ENCODE measurements around the gene GRK5. TPM values are rescaled to one million over a fixed set of nuclear protein-coding genes. Genes with fewer than 3 reads are reported as not detected.

The GRK5 gene
- polyA plus RNA-seq, 1 donor from 2014 or later, result 34.9 TPM

DNA sequence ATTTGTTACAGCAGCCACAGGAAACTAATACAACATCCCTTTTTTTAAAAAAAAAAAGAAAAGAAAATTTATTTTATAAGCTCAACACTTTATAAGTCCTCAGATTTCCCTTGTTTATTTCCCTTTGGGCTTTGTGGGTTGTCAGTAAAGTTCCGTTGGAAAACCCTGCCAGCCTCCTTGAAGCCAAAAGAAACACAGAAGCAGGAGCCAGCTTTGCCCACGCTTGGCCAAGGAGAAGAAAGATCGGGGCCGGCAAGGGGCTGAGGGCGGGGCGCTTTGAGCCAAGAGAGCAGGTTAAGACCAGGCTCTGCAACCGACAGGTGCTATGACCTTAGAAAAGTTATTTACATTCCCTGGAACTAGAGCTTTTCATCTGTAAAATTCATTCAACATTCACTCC lies 262.5 kb downstream of the GRK5 start:
- Histone ChIP-seq H4K20me1 (ENCODE audit: insufficient read depth) (no peaks in the 10 kb centered on the region), H3K9me3 (ENCODE audit: low read length) (no peaks in the 10 kb centered on the region), H3F3A (ENCODE audit: insufficient read depth, low read length, poor library complexity, severe bottlenecking) (no peaks in the 10 kb centered on the region), H3K9me2 (ENCODE audit: insufficient read depth, low read length) (no peaks in the 10 kb centered on the region), H3K4me3 (ENCODE audit: low read length) (no peak overlapping the region), H3K27ac (ENCODE audit: low read length) (no peak overlapping the region), H3K79me2 (replicated peaks; ENCODE audit: insufficient read depth, low read length) (no peaks in the 10 kb centered on the region), H3K27me3 (ENCODE audit: insufficient read depth, low read depth, low read length) (no peaks in the 10 kb centered on the region), H3K36me3 (ENCODE audit: insufficient read depth, low read length) (no peaks in the 10 kb centered on the region), H2AFZ (ENCODE audit: low read depth, low read length) (no peak overlapping the region), H3K9ac (ENCODE audit: low read length) (no peak overlapping the region), H3K4me2 (ENCODE audit: low read length) (no peak overlapping the region)
- TF ChIP-seq POLR2AphosphoS5 (IDR thresholded peaks at IDR 0.05), result no peak
- TF ChIP-seq EP300 (conservative IDR thresholded peaks at IDR 0.05; ENCODE audit: poor library complexity, severe bottlenecking), result no peak
- no peak for TF ChIP-seq MXI1 (conservative IDR thresholded peaks at IDR 0.05; ENCODE audit: poor library complexity, severe bottlenecking)
- no peak for TF ChIP-seq SMC3 (conservative IDR thresholded peaks at IDR 0.05; ENCODE audit: poor library complexity)

DNA sequence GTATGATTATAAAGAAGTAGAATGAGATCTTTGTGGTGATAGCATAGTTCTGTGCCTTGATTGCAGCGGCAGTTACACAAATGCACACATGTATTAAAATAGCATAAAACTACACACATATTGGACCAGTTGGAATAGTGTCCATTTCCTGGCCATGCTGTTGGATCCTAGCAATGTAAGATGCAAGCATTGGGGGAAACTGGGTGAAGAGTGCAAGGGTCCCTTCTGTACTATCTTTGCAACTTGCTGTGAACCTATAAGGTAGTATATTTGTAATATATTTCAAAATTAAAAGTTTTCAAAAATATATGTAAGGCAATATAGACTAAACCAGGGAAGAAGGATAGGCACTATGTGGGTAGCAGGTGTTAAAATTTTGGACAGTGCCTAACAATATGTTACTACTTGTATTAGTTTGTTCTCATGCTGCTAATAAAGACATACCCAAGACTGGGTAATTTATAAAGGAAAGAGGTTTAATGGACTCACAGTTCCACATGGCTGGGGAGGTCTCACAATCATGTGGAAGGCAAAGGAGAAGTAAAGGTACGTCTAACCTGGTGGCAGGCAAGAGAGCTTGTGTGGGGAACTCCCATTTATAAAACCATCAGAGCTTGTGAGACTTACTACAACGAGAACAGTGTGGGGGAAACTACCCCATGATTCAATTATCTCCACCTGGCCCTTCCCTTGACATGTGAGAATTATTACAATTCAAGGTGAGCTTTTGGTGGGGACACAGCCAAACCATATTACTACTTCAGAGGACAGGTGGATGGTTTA lies 263.7 kb downstream of the GRK5 start:
- no peaks in the 10 kb centered on the region for H4K20me1 ChIP-seq (ENCODE audit: insufficient read depth)
- no peaks in the 10 kb centered on the region for H3K9me3 ChIP-seq (ENCODE audit: low read length)
- no peaks in the 10 kb centered on the region for H3F3A ChIP-seq (ENCODE audit: insufficient read depth, low read length, poor library complexity, severe bottlenecking)
- no peaks in the 10 kb centered on the region for H3K27me3 ChIP-seq (ENCODE audit: insufficient read depth, low read depth, low read length)
- H3K9ac ChIP-seq (ENCODE audit: low read length), result no peak overlapping the region
- no peaks in the 10 kb centered on the region for H3K79me2 ChIP-seq (replicated peaks; ENCODE audit: insufficient read depth, low read length)
- H3K9me2 ChIP-seq (ENCODE audit: insufficient read depth, low read length), result no peaks in the 10 kb centered on the region
- H3K27ac ChIP-seq (ENCODE audit: low read length), result no peak overlapping the region
- no peak for TF ChIP-seq MXI1 (conservative IDR thresholded peaks at IDR 0.05; ENCODE audit: poor library complexity, severe bottlenecking)
- TF ChIP-seq RAD21 (conservative IDR thresholded peaks at IDR 0.05), result no peak
- TF ChIP-seq POLR2AphosphoS5 (IDR thresholded peaks at IDR 0.05), result no peak
- no peak for TF ChIP-seq EP300 (conservative IDR thresholded peaks at IDR 0.05; ENCODE audit: poor library complexity, severe bottlenecking)
- TF ChIP-seq, protein P1, sequence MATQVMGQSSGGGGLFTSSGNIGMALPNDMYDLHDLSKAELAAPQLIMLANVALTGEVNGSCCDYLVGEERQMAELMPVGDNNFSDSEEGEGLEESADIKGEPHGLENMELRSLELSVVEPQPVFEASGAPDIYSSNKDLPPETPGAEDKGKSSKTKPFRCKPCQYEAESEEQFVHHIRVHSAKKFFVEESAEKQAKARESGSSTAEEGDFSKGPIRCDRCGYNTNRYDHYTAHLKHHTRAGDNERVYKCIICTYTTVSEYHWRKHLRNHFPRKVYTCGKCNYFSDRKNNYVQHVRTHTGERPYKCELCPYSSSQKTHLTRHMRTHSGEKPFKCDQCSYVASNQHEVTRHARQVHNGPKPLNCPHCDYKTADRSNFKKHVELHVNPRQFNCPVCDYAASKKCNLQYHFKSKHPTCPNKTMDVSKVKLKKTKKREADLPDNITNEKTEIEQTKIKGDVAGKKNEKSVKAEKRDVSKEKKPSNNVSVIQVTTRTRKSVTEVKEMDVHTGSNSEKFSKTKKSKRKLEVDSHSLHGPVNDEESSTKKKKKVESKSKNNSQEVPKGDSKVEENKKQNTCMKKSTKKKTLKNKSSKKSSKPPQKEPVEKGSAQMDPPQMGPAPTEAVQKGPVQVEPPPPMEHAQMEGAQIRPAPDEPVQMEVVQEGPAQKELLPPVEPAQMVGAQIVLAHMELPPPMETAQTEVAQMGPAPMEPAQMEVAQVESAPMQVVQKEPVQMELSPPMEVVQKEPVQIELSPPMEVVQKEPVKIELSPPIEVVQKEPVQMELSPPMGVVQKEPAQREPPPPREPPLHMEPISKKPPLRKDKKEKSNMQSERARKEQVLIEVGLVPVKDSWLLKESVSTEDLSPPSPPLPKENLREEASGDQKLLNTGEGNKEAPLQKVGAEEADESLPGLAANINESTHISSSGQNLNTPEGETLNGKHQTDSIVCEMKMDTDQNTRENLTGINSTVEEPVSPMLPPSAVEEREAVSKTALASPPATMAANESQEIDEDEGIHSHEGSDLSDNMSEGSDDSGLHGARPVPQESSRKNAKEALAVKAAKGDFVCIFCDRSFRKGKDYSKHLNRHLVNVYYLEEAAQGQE (IDR thresholded peaks at IDR 0.05; ENCODE audit: borderline replicate concordance), result no peak
- no peak for TF ChIP-seq TAF1 (IDR thresholded peaks at IDR 0.05; ENCODE audit: low read depth)
- TF ChIP-seq EZH2 (IDR thresholded peaks at IDR 0.05; ENCODE audit: borderline replicate concordance, insufficient read depth, low read length, poor library complexity, severe bottlenecking), result no peak
- TF ChIP-seq, protein P2, sequence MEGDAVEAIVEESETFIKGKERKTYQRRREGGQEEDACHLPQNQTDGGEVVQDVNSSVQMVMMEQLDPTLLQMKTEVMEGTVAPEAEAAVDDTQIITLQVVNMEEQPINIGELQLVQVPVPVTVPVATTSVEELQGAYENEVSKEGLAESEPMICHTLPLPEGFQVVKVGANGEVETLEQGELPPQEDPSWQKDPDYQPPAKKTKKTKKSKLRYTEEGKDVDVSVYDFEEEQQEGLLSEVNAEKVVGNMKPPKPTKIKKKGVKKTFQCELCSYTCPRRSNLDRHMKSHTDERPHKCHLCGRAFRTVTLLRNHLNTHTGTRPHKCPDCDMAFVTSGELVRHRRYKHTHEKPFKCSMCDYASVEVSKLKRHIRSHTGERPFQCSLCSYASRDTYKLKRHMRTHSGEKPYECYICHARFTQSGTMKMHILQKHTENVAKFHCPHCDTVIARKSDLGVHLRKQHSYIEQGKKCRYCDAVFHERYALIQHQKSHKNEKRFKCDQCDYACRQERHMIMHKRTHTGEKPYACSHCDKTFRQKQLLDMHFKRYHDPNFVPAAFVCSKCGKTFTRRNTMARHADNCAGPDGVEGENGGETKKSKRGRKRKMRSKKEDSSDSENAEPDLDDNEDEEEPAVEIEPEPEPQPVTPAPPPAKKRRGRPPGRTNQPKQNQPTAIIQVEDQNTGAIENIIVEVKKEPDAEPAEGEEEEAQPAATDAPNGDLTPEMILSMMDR (IDR thresholded peaks at IDR 0.05; ENCODE audit: poor library complexity, severe bottlenecking), result no peak
- TF ChIP-seq SMC3 (conservative IDR thresholded peaks at IDR 0.05; ENCODE audit: poor library complexity), result no peak
- H3K4me3 ChIP-seq (ENCODE audit: low read length), result no peak overlapping the region
- H3K36me3 ChIP-seq (ENCODE audit: insufficient read depth, low read length), result no peaks in the 10 kb centered on the region
- no peak overlapping the region for H3K4me2 ChIP-seq (ENCODE audit: low read length)
- no peak overlapping the region for H2AFZ ChIP-seq (ENCODE audit: low read depth, low read length)
